ENCODE results near the gene VRK1. TPM values are rescaled to one million over a fixed set of nuclear protein-coding genes. Genes with fewer than 3 reads are reported as not detected.

The VRK1 gene
- total RNA-seq, 2 experiments from 2014 or later, result 62.0 to 64.1 TPM

DNA sequence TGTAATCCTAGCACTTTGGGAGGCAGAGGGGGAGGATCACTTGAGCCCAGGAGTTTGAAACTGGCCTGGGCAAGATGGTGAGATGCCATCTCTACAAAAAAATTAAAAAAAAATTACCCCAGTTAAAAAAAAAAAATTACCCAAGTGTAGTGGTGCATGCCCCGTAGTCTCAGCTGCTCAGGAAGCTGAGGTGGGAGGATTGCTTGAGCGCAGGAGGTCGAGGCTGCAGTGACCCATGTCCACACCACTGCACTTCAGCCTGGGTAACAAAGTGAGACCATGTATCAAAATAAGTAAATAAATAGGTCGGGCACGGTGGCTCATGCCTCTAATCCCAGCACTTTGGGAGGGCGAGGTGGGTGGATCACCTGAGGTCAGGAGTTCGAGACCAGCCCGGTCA, 128.8 kb downstream of the VRK1 start:
- Mint-ChIP-seq H3K4me3 (no peak overlapping the region), H3K36me3 (ENCODE audit: low read depth) (no peaks in the 10 kb centered on the region), H3K9me3 (no peaks in the 10 kb centered on the region), H3K4me1 (no peaks in the 10 kb centered on the region), H3K27me3 (no peaks in the 10 kb centered on the region), H3K27ac (no peak overlapping the region)
- ChIA-PET CTCF (no interaction called here), POLR2A (no interaction called here)
- no peak for DNase-seq

DNA sequence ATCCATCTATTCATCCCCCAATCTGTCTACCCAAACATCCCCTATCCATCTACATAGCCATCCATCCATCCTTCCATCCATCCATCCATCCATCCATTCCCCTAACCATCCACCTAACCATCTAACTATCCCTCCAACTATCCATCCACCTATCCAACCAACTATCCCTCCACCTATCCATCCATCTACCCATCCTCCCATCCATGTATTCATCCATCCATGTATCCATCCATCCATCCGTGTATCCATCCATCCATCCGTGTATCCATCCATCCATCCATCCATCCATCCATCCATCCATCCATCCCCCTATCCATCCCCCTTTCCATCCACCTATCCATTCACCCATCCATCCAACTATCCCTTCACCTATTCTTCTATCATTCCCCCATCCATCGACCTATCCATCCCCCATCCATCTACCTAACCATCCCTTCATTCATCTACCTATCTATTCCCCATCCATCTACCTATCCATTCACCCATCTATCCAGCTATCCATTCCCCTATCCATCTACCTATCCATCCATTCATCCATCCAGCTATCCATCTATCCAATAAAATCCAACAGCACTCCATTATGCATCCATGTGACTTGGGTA, 131.7 kb downstream of the VRK1 start:
- ChIA-PET POLR2A (no interaction called here), CTCF (no interaction called here)
- H3K4me3 Mint-ChIP-seq, result no peak overlapping the region
- DNase-seq, result no peak
- H3K4me1 Mint-ChIP-seq, result no peaks in the 10 kb centered on the region
- H3K27me3 Mint-ChIP-seq, result no peaks in the 10 kb centered on the region
- no peak overlapping the region for H3K27ac Mint-ChIP-seq
- no peaks in the 10 kb centered on the region for H3K9me3 Mint-ChIP-seq
- H3K36me3 Mint-ChIP-seq (ENCODE audit: low read depth), result no peaks in the 10 kb centered on the region

DNA sequence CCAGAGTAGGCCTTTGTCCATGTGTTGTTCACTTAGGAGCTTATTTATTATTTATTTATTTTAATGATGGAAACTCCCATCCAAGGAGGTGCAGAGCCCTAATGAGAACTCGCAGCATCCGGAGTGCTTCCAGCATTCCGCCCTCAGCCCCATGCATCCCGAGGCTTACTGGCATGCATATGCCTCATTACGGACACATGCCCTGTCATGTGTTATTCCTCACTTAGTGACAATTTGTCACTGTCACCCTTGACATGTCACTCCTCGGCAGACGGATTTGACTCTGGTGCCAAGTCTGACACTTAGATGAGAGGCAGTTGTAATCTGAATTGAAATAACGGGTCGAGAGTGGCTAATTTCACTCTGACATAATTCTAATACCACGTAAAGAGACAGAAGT, 132.8 kb downstream of the VRK1 start:
- Mint-ChIP-seq H3K36me3 (ENCODE audit: low read depth) (no peaks in the 10 kb centered on the region), H3K4me1 (no peaks in the 10 kb centered on the region), H3K27me3 (no peaks in the 10 kb centered on the region), H3K9me3 (no peaks in the 10 kb centered on the region), H3K27ac (no peak overlapping the region), H3K4me3 (no peak overlapping the region)
- ChIA-PET POLR2A (no interaction called here), CTCF (no interaction called here)
- no peak for DNase-seq

DNA sequence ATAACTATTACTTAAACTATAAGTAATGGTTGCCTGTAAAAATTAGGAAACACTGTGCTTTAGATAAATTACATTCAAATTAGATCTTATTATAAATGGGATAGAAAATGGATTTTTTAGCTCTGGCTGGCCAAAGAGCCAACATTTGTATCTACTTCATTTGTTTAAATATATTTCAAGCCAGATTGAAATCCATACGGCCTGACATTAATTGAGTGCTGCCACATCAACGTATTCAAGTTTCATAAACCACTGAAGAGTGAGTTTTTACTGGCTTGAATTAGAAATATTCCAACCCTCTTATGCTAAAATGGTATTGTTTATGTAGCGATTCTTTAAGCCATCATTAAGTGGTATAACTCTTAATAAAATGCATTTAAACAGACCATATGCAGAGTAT, 133.3 kb downstream of the VRK1 start:
- Mint-ChIP-seq H3K27ac (no peak overlapping the region), H3K36me3 (ENCODE audit: low read depth) (no peaks in the 10 kb centered on the region), H3K27me3 (no peaks in the 10 kb centered on the region), H3K4me3 (no peak overlapping the region), H3K4me1 (no peaks in the 10 kb centered on the region), H3K9me3 (no peaks in the 10 kb centered on the region)
- no peak for DNase-seq
- POLR2A ChIA-PET, result no interaction called here
- CTCF ChIA-PET, result no interaction called here

All from activated CD4-positive, alpha-beta memory T cell treated with anti-CD3 and anti-CD28 coated beads, Interleukin-2, amount 10 ng/mL, durations not matched to agents 7 days and 5 days (primary cell).